MCF 10A (cell line): ENCODE results near the gene FNBP1. TPM values are rescaled to one million over a fixed set of nuclear protein-coding genes. Genes with fewer than 3 reads are reported as not detected.

Experiments
- BruUV-seq: library from RNA; stranded (reverse); fragments of 400-500 nt; replicated peaks from 2 replicates; lab custom pipeline; 2021; lab: Mats Ljungman, UMichigan
- CTCF ChIA-PET: fragments of 300-600 bp; sonication (Branson Sonifier 250); formaldehyde crosslinking; extraction: SDS; loops from one replicate; lab custom pipeline; 2021; ENCODE audit warnings: antibody characterized with exemption, inconsistent platforms; lab: Yijun Ruan, JAX
- POLR2A ChIA-PET: fragments of 300-600, 350-650 bp; sonication (Branson Sonifier 250); formaldehyde crosslinking; extraction: SDS; loops from one replicate; lab custom pipeline; 2020; ENCODE audit warnings: antibody characterized with exemption, inconsistent platforms; lab: Yijun Ruan, JAX
- DNase-seq: peaks from one replicate; pipeline ENCODE4 v3.0.0-alpha.2; 2018; ENCODE audit not compliant: unreplicated experiment
- H3K27ac Mint-ChIP-seq: one replicate; pipeline ENCODE4 v1.8.0; 2022; ENCODE audit warnings: mild to moderate bottlenecking, low read depth, mixed read lengths; ENCODE audit not compliant: unreplicated experiment
- H3K27me3 Mint-ChIP-seq: one replicate; pipeline ENCODE4 v1.8.0; 2022; ENCODE audit warnings: mixed read lengths; ENCODE audit not compliant: insufficient read depth, unreplicated experiment
- H3K36me3 Mint-ChIP-seq: one replicate; pipeline ENCODE4 v1.8.0; 2022; ENCODE audit warnings: mild to moderate bottlenecking, moderate library complexity, mixed read lengths; ENCODE audit not compliant: insufficient read depth, unreplicated experiment
- H3K4me1 Mint-ChIP-seq: one replicate; pipeline ENCODE4 v1.8.0; 2022; ENCODE audit warnings: mixed read lengths; ENCODE audit not compliant: insufficient read depth, unreplicated experiment
- H3K4me3 Mint-ChIP-seq: one replicate; pipeline ENCODE4 v1.8.0; 2022; ENCODE audit warnings: mild to moderate bottlenecking, moderate library complexity, mixed read lengths; ENCODE audit not compliant: unreplicated experiment
- H3K9me3 Mint-ChIP-seq: one replicate; pipeline ENCODE4 v1.8.0; 2022; ENCODE audit warnings: mixed read lengths; ENCODE audit not compliant: unreplicated experiment
- intact Hi-C: fragments of 100-400 bp; cut with micrococcal nuclease; formaldehyde crosslinking; loops from 2 replicates; pipeline ENCODE4 v1.14.1; 2022
- total RNA-seq: library from RNA; stranded (reverse); gene quantifications from 2 replicates; pipeline ENCODE4 v1.2.3, GENCODE V29; 2022
- TF ChIP-seq, protein P1 (sequence below): fragments of 200-600 bp; IDR thresholded peaks from one replicate; pipeline ENCODE4 v1.8.0; 2022; ENCODE audit warnings: antibody characterized with exemption, mild to moderate bottlenecking; ENCODE audit not compliant: unreplicated experiment

The FNBP1 gene
- total RNA-seq, 1 experiment from 2014 or later = 24.4 TPM

DNA sequence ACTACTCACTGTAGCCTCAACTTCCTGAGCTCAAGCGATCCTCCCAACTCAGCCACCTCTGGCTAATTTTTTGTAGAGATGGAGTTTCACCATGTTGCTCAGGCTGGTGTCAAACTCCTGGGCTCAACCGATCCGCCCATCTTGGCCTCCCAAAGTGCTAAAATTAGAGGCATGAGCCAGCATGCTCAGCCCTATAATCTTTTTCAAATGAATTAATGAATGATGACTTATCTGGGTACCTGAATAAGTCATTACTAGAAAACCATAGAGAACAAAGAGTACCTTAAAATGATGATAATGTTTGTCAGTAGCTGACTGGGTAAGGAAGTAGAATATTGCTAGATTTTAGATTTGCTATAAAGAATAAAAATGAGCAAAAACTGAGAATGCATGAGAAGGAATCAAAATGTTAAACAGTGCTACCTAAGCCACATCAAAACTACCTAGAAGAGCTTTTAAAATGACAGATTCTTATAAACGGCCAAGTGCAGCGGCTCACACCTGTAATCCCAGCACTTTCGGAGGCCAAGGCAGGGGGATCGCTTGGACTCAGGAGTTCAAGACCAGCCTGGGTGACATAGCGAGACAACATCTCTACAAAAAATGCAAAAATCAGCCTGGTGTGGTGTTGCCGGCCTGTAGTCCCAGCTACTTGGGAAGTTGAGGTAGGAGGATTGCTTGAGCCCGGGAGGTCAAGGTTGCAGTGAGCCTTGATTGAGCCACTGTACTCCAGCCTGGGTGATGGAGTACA is 13.6 kb downstream of the FNBP1 start:
- intact Hi-C loops = no loop called here
- BruUV-seq = no TSS peak
- H3K27ac Mint-ChIP-seq = peak overlapping the region; percentile 46
- peaks cover 6% of the 10 kb centered on the region for H3K9me3 Mint-ChIP-seq
- ChIA-PET CTCF (interaction anchor here (0.7 to 1.5 kb wide), 4 partner anchors 8 to 32 kb away, joined by 3 to 7 read pairs (median 3); no protein-coding TSS in a partner anchor), POLR2A (interaction anchor here (1.4 to 2.0 kb wide), 2 partner anchors 11 to 12 kb away, joined by 3 to 12 read pairs; no protein-coding TSS in a partner anchor)
- TF ChIP-seq, protein P1, sequence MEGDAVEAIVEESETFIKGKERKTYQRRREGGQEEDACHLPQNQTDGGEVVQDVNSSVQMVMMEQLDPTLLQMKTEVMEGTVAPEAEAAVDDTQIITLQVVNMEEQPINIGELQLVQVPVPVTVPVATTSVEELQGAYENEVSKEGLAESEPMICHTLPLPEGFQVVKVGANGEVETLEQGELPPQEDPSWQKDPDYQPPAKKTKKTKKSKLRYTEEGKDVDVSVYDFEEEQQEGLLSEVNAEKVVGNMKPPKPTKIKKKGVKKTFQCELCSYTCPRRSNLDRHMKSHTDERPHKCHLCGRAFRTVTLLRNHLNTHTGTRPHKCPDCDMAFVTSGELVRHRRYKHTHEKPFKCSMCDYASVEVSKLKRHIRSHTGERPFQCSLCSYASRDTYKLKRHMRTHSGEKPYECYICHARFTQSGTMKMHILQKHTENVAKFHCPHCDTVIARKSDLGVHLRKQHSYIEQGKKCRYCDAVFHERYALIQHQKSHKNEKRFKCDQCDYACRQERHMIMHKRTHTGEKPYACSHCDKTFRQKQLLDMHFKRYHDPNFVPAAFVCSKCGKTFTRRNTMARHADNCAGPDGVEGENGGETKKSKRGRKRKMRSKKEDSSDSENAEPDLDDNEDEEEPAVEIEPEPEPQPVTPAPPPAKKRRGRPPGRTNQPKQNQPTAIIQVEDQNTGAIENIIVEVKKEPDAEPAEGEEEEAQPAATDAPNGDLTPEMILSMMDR = no peak
- no peak overlapping the region for H3K4me3 Mint-ChIP-seq
- H3K4me1 Mint-ChIP-seq = peaks cover 21% of the 10 kb centered on the region
- no peaks in the 10 kb centered on the region for H3K27me3 Mint-ChIP-seq
- DNase-seq = no peak
- no peaks in the 10 kb centered on the region for H3K36me3 Mint-ChIP-seq

GRCh38 chr9:130028493-130029222 is 14.3 kb downstream of the FNBP1 start:
- Mint-ChIP-seq H3K9me3 (peaks cover 6% of the 10 kb centered on the region), H3K4me1 (peaks cover 26% of the 10 kb centered on the region), H3K4me3 (no peak overlapping the region), H3K36me3 (no peaks in the 10 kb centered on the region), H3K27me3 (no peaks in the 10 kb centered on the region), H3K27ac (peak overlapping the region; percentile 46)
- ChIA-PET POLR2A (interaction anchor here (0.6 to 2.0 kb wide), 3 partner anchors 11 to 578 kb away, joined by 3 to 12 read pairs (median 4); no protein-coding TSS in a partner anchor), CTCF (interaction anchor here (0.7 to 1.5 kb wide), 3 partner anchors 17 to 33 kb away, joined by 3 read pairs; no protein-coding TSS in a partner anchor)
- no TSS peak for BruUV-seq
- TF ChIP-seq, protein P1 = no peak
- intact Hi-C loops = no loop called here
- no peak for DNase-seq

DNA sequence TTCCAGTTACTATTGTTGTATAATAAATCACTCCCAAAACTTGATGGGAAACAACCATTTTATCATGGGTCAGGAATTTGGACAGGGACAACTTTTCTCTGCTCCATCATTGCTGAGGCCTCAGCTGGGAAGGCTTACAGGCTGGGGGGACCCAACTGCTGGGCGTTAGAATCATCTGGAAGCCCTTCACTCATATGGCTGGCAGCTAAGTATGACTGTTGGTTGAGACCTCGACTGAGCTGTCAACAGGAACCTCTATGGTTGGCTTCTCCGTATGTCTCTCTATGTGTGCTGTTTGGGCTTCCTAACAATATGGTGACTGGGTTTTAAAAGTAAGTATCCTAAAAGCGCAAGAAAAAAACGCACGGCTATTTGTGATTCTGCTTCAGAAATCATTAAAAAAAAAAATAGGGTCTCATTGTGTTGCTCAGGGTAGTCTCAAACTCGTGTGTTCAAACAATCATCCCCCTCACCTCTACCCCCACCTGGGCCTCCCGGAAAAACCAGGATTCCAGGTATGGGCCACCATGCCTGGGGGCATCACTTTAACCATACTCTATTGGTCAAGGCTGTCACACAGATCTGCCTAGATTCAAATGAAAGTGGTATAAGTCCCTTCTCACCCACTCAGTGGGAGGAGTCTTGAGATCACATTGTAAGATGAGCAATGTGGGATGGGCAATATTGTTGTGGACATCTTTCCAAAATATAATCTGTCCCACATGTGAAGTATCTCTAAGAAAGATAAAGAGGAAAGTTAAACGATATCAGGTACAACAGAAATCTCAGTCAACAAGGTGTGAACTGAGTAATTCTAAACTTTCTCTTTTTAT is 15.2 kb downstream of the FNBP1 start:
- peaks cover 6% of the 10 kb centered on the region for H3K9me3 Mint-ChIP-seq
- BruUV-seq = no TSS peak
- H3K27ac Mint-ChIP-seq = no peak overlapping the region
- no peak overlapping the region for H3K4me3 Mint-ChIP-seq
- ChIA-PET CTCF (interaction anchor here (0.5 to 1.0 kb wide), 2 partner anchors 23 to 142 kb away, joined by 4 read pairs; no protein-coding TSS in a partner anchor), POLR2A (interaction anchor here (0.6 to 2.0 kb wide), 4 partner anchors 11 to 579 kb away, joined by 3 to 12 read pairs (median 4); no protein-coding TSS in a partner anchor)
- intact Hi-C loops = no loop called here
- DNase-seq = no peak
- no peaks in the 10 kb centered on the region for H3K27me3 Mint-ChIP-seq
- no peaks in the 10 kb centered on the region for H3K36me3 Mint-ChIP-seq
- H3K4me1 Mint-ChIP-seq = peaks cover 35% of the 10 kb centered on the region
- TF ChIP-seq, protein P1 = no peak
